Raji (cell line): ENCODE results near the gene NIPA2.

ENCODE experiments used
- POLR2A ChIP-seq: IDR thresholded peaks from 2 replicates; pipeline ENCODE4 v1.6.1; 2011; ENCODE audit warnings: low read depth, low read length, control low read depth; ENCODE audit not compliant: insufficient read depth

Gene NIPA2

DNA sequence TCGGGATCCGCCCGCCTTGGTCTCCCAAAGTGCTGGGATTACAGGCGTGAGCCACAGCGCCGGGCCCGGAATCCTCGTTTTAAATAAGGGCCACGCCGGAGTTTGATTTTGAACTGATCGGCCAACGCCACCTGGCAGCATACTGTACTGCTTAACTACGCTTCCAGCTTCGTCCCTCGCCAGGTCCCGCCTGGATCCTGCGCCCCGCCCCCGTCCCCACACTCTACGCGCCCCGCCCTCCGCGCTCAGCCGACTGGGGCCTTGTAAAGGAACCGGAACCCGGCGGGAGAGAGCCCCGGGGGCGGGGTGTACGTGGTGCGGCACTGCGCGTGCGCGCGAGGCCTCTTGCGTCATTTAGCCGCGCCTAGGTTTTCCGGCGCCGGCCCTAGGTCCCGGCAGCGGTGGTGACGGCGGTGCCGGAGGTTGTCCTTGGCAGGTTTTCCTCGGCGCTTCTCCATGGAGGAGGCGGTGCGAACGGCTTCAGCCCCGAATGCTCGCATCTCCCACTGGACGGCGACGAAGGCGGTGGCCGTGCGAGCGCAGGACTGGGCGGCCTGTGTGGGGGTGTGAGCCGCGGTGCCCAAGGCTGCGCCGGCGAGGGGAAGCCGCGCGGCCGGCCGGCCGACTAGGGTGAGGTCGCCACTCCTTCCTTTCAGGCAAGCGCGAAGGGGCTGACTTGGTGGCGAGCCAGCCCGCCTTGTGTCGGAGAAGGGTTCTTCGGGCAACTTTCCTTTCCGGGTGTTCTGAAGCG, at the start of gene NIPA2:
Gene NIPA2 (plus strand): TSS at position 375 of the 751 bp plus-strand sequence. CDS start 13,066 bp downstream, outside the sequence.
- peak; percentile 88 for TF ChIP-seq POLR2A

GRCh38 chr15:22794063-22794462, 44.4 kb upstream of the NIPA2 start:
- no peak for TF ChIP-seq POLR2A

DNA sequence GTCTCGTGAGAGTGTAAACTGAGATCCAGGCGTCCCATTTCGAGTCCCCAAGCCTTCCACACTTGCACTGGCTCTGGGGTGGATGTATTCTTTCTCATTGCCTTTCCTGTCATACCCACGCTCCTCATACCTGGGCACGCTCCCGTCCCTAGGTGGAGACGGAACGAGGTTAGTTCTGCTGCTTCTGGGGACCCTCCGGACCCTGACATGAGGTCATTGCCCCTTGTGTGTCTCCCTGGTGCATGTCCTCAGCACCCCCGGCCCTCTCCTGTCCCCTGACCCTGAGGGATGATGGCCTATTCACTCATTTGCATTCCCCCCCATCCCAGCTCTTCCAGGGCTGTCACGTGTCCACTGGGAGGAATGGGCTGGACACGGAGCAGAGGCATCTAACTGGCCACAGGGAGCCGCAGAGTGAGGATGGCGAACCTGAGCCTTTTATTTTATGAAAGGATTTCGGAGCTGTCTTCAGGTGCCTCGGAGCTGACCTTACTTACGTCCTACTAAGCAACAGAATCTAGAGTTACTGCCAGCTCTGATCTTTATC, 43.8 kb upstream of the NIPA2 start:
- no peak for TF ChIP-seq POLR2A

DNA sequence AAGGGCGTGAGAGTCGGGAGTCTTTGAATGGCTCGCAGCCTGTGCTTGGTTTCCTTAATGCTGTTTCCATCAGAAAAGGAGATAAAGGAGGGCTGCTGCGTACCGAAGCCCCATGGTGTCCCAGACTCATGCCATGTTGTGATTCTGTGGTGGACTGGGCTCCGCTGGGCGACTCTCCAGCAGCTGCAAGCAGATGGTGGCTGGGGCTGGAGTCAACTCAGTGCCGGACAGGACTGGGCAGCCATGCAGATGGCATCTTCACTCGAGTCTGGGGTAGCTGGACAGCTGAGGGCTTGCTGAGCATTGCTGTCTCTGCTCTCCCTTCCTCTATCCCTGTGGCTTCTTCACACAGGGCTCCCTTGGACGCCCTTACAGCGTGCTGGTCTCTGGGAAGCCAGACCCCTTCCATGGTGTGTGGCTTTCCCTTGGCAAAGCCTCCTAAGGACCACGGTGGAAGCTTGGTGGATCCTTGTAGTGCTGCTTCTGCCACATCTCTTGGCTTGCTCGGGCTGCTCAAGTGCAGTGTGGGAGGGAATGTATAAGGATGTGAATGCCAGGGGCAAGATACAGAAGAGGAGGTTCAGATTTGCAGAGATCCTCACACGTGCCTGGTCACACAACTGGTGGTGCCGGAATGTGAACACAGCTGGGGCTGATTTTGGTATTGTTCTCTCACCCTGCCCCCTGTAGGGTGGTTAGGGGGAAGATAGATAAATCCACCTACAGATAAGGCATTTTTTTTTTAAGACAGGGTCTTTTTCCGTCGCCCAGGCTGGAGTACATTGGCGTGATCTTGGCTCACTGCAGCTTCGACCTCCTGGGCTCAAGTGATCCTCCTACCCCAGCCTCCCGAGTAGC, 43.0 kb upstream of the NIPA2 start:
- TF ChIP-seq POLR2A, result no peak

- no peak for TF ChIP-seq POLR2A
Observed at GRCh38 chr15:22796079-22796478, 42.4 kb upstream of the NIPA2 start.

GRCh38 chr15:22799902-22800301, 38.6 kb upstream of the NIPA2 start:
- TF ChIP-seq POLR2A, result no peak

DNA sequence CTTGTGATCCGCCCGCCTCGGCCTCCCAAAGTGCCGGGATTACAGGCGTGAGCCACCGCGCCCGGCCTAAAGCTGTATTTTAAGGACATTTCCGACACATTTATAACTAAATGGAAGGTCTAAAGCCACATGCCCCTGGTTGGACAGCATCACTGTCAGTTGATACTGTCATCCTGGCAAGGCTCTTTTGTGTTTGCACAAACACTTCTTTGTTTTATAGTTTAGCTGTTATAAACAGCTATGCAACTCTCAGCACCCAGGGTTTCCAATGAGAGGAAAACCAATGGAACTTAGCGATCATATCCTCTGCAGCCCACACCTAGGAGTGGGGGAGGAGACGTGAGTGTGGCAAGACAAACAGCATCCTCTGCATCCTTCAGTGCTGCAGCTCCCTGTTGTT, 32.3 kb upstream of the NIPA2 start:
- no peak for TF ChIP-seq POLR2A

DNA sequence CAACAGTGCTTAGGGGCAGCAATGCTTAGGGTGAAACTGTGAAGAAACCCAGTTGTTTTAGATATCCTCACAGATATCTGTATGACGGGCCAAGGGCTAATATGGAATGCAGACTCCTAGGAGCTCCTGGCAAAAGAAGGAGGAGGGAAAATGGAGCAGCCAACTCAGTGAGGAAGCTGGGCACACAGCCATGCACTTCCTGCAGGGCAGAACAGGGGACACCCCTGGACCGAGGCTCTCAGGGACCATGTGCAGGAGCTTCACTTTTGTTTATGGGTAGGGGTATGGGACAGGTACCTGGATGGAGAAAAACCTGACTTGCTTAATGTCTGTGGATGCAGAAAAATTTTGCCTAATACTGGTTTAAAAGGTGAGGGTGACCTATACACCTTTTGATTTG, 31.8 kb upstream of the NIPA2 start:
- TF ChIP-seq POLR2A, result no peak

DNA sequence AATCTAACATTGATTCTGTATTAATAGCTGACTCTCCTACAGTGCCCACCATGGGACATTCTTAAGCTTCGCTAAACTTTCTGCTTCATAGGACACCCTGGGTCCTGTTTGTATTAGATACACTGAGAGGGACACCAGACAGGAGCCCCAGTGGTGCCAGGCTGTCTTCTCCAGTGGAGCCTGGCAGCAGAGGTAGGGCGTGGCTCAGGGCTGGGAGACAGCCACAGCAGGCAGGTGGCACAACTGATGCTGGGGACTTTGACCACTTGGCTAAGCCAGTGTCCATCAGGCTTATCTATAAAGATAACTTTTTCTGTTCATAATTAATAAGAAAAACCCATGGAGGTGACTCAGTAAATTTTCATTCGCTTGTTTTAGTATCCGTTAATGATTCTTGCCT, 30.2 kb upstream of the NIPA2 start:
- no peak for TF ChIP-seq POLR2A

- TF ChIP-seq POLR2A, result no peak
Observed at GRCh38 chr15:22808761-22809280, 29.6 kb upstream of the NIPA2 start.

GRCh38 chr15:22810033-22810852, 28.2 kb upstream of the NIPA2 start:
- no peak for TF ChIP-seq POLR2A

GRCh38 chr15:22810853-22811338, 27.6 kb upstream of the NIPA2 start:
- no peak for TF ChIP-seq POLR2A

- TF ChIP-seq POLR2A, result no peak
Observed at GRCh38 chr15:22811640-22812039, 26.8 kb upstream of the NIPA2 start.

GRCh38 chr15:22813844-22814243, 24.6 kb upstream of the NIPA2 start:
- no peak for TF ChIP-seq POLR2A

- no peak for TF ChIP-seq POLR2A
Observed at GRCh38 chr15:22815766-22816165, 22.7 kb upstream of the NIPA2 start.
